Measurements from ENCODE around the gene ARL16. TPM values are rescaled to one million over a fixed set of nuclear protein-coding genes. Genes with fewer than 3 reads are reported as not detected.

Gene ARL16
- total and polyA plus RNA-seq, 3 donors from 2014 or later: 35.7 to 55.8 (median 44.2) TPM

DNA sequence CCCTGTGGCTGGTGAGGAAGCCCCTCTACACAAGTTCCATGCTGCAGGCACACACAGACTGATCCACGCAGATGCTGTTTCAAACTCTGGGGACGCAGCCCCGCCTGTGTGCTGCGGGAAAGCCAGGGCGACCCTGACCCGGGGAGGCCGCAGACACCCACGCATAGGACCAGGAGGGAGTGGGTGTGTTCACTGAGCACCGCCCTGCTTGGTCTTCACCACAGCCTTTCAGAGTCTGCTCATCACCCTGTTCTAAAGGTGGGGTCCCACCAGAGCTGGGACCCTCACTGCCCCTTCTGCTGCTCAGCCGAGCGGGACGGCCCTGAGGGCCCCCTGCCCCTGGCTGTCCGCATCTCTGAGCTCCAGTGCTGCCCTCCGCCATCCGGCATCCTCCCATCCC is 39.1 kb downstream of the ARL16 start:
- intact Hi-C loops (cut with DNase I; ENCODE audit: low total_unique reads): no loop called here
- Histone ChIP-seq H3K4me1 (no peaks in the 10 kb centered on the region), H3K27ac (no peak overlapping the region), H3K9me3 (no peaks in the 10 kb centered on the region), H3K27me3 (no peaks in the 10 kb centered on the region), H3K36me3 (ENCODE audit: low read depth, missing control alignments) (no peaks in the 10 kb centered on the region), H3K4me3 (no peak overlapping the region)
- DNase-seq: no peak
- TF ChIP-seq, protein P1, sequence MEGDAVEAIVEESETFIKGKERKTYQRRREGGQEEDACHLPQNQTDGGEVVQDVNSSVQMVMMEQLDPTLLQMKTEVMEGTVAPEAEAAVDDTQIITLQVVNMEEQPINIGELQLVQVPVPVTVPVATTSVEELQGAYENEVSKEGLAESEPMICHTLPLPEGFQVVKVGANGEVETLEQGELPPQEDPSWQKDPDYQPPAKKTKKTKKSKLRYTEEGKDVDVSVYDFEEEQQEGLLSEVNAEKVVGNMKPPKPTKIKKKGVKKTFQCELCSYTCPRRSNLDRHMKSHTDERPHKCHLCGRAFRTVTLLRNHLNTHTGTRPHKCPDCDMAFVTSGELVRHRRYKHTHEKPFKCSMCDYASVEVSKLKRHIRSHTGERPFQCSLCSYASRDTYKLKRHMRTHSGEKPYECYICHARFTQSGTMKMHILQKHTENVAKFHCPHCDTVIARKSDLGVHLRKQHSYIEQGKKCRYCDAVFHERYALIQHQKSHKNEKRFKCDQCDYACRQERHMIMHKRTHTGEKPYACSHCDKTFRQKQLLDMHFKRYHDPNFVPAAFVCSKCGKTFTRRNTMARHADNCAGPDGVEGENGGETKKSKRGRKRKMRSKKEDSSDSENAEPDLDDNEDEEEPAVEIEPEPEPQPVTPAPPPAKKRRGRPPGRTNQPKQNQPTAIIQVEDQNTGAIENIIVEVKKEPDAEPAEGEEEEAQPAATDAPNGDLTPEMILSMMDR (IDR thresholded peaks at IDR 0.05): no peak
- TF ChIP-seq POLR2A (IDR thresholded peaks at IDR 0.05): no peak
- 60 to 64% methylated on average over 15 of the region's 15 CpGs for WGBS, 2 donors

DNA sequence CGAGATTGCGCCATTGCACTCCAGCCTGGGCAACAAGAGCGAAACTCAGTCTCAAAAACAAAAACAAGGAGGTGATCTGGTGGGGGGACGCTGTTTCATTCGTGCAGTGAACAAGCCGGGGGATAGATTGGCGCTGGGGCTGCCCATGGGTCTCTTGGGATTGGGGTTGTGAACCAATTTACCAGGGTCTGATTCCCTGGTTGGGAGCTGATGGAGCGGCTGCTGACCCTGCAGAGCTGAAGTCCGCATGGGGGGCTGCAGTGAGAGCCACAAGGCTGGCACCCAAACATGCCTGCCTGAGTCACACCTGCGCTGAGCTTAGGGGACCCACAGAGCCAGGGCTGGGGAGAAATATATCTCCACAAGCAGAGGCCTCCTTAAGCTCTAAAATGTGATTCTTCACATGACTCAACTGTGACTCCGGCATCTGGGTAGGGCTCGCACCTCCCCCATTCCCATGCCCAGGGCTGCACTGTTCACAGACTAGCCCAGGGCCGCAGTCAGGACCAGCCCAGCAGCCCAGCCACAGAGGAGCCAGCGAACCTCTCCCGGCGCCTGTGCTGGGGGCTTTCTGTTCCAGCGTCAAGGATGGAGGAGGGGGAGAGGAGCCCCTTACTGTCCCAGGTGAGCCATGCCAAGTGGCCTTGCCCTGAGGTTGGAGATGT is 41.6 kb downstream of the ARL16 start:
- no peak overlapping the region for H3K27ac ChIP-seq
- no peaks in the 10 kb centered on the region for H3K36me3 ChIP-seq (ENCODE audit: low read depth, missing control alignments)
- H3K27me3 ChIP-seq: no peaks in the 10 kb centered on the region
- H3K4me1 ChIP-seq: no peaks in the 10 kb centered on the region
- no peak for DNase-seq
- intact Hi-C loops (cut with DNase I; ENCODE audit: low total_unique reads): no loop called here
- WGBS, 2 donors: 92 to 94% methylated on average over 11 to 17 of the region's 17 CpGs
- no peaks in the 10 kb centered on the region for H3K9me3 ChIP-seq
- TF ChIP-seq, protein P1 (IDR thresholded peaks at IDR 0.05): no peak
- no peak for TF ChIP-seq POLR2A (IDR thresholded peaks at IDR 0.05)
- H3K4me3 ChIP-seq: no peak overlapping the region

DNA sequence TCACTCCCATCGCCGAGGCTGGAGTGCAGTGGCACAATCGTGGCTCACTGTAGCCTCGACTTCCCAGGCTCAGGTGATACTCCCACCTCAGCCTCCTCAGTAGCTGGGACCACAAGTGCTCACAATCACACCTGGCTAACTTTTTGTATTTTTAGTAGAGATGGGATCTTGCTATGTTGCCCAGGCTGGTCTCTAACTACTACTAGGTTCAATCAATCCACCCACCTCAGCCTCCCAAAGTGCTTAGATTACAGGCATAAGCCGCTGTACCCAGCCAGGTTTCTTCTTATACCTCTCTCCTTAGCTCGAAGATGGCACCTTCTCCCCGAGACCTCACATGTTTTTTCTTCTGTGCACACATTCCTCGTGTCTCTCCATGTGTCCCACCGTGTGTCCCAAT is 43.6 kb downstream of the ARL16 start:
- H3K27me3 ChIP-seq: no peaks in the 10 kb centered on the region
- no peaks in the 10 kb centered on the region for H3K36me3 ChIP-seq (ENCODE audit: low read depth, missing control alignments)
- no peak overlapping the region for H3K27ac ChIP-seq
- no peak for DNase-seq
- 95% methylated on average over 9 of the region's 9 CpGs for WGBS, 2 donors
- H3K9me3 ChIP-seq: no peaks in the 10 kb centered on the region
- intact Hi-C loops (cut with DNase I; ENCODE audit: low total_unique reads): no loop called here
- peaks cover 11% of the 10 kb centered on the region for H3K4me1 ChIP-seq
- no peak overlapping the region for H3K4me3 ChIP-seq
- no peak for TF ChIP-seq POLR2A (IDR thresholded peaks at IDR 0.05)
- TF ChIP-seq, protein P1 (IDR thresholded peaks at IDR 0.05): no peak

DNA sequence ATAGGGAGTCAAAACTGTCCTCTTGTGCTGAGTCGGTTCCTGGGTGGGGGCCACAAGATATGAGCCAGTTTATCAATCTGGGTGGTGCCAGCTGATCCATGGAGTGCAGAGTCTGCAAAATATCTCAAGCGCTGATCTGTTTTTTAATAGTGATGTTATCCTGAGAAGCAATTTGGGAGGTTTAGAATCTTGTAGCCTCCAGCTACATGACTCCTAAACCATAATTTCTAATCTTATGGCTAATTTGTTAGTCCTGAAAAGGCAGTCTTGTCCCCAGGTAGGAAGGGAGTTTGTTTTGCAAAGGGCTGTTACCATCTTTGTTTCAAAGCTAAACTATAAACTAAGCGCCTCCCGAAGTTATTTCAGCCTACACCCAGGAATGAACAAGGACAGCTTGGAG is 44.9 kb downstream of the ARL16 start:
- Histone ChIP-seq H3K4me3 (no peak overlapping the region), H3K27me3 (no peaks in the 10 kb centered on the region), H3K36me3 (ENCODE audit: low read depth, missing control alignments) (no peaks in the 10 kb centered on the region), H3K9me3 (no peaks in the 10 kb centered on the region), H3K27ac (no peak overlapping the region), H3K4me1 (peaks cover 11% of the 10 kb centered on the region)
- no peak for DNase-seq
- 62 to 75% methylated on average over 4 of the region's 4 CpGs for WGBS, 2 donors
- no peak for TF ChIP-seq POLR2A (IDR thresholded peaks at IDR 0.05)
- TF ChIP-seq, protein P1 (IDR thresholded peaks at IDR 0.05): no peak
- intact Hi-C loops (cut with DNase I; ENCODE audit: low total_unique reads): no loop called here

Data from testis (tissue), 3 donors.